Measurements from ENCODE around the gene CD320. TPM values are rescaled to one million over a fixed set of nuclear protein-coding genes. Genes with fewer than 3 reads are reported as not detected.

Gene CD320
- total and polyA plus RNA-seq, 3 experiments from 2014 or later: 58.6 to 97.6 (median 93.7) TPM

GRCh38 chr19:8336072-8336569, 28.0 kb upstream of the CD320 start:
- H3K9me3 Mint-ChIP-seq: no peaks in the 10 kb centered on the region
- no peaks in the 10 kb centered on the region for H3K9me3 ChIP-seq (ENCODE audit: low read length)
- ChIA-PET POLR2A (no interaction called here), CTCF (interaction anchor here (1.0 to 1.3 kb wide), 2 partner anchors 19 to 245 kb away, joined by 3 read pairs; no protein-coding TSS in a partner anchor)
- peaks cover 0 to 2% (median 0%) of the 10 kb centered on the region in 3 donors for H3K36me3 Mint-ChIP-seq
- H3K4me1 ChIP-seq (ENCODE audit: insufficient read depth, low read length): peaks cover 7% of the 10 kb centered on the region
- H3K27ac Mint-ChIP-seq: peak overlapping the region in 1 of 8 donors; percentile 28
- peaks cover 8 to 14% (median 10%) of the 10 kb centered on the region in 3 donors for H3K4me1 Mint-ChIP-seq
- H3K27me3 ChIP-seq (ENCODE audit: insufficient read depth, low read length, poor library complexity, severe bottlenecking): peaks cover 6% of the 10 kb centered on the region
- peaks cover 12 to 22% of the 10 kb centered on the region in 2 donors for H3K27me3 Mint-ChIP-seq
- H3K27ac ChIP-seq (ENCODE audit: low read depth, low read length): no peak overlapping the region
- peak overlapping the region in 6 of 7 donors; percentile 51 to 69 (median 66) for H3K4me3 Mint-ChIP-seq
- H3K36me3 ChIP-seq (ENCODE audit: insufficient read depth, low read length): no peaks in the 10 kb centered on the region
- no peak for DNase-seq
- no peak overlapping the region for H3K4me3 ChIP-seq (ENCODE audit: low read length)

GRCh38 chr19:8335343-8336071, 27.3 kb upstream of the CD320 start:
- H3K4me1 Mint-ChIP-seq: peaks cover 5 to 10% (median 9%) of the 10 kb centered on the region in 3 donors
- Histone ChIP-seq H3K9me3 (ENCODE audit: low read length) (no peaks in the 10 kb centered on the region), H3K4me1 (ENCODE audit: insufficient read depth, low read length) (peaks cover 7% of the 10 kb centered on the region), H3K4me3 (ENCODE audit: low read length) (no peak overlapping the region), H3K27ac (ENCODE audit: low read depth, low read length) (no peak overlapping the region), H3K27me3 (ENCODE audit: insufficient read depth, low read length, poor library complexity, severe bottlenecking) (peaks cover 6% of the 10 kb centered on the region), H3K36me3 (ENCODE audit: insufficient read depth, low read length) (no peaks in the 10 kb centered on the region)
- H3K27ac Mint-ChIP-seq: peak overlapping the region in 1 of 8 donors; percentile 28
- POLR2A ChIA-PET: interaction anchor here (1.1 kb wide), 1 partner anchor 11 kb away, joined by 3 read pairs; no protein-coding TSS in a partner anchor
- H3K36me3 Mint-ChIP-seq: peaks cover 0 to 2% (median 0%) of the 10 kb centered on the region in 3 donors
- peak in 1 of 5 donors; percentile 20 for DNase-seq
- peaks cover 12 to 22% of the 10 kb centered on the region in 2 donors for H3K27me3 Mint-ChIP-seq
- H3K4me3 Mint-ChIP-seq: peak overlapping the region in 5 of 7 donors; percentile 52 to 69 (median 68)
- no peaks in the 10 kb centered on the region for H3K9me3 Mint-ChIP-seq
- CTCF ChIA-PET: interaction anchor here (1.0 to 1.4 kb wide), 4 partner anchors 14 to 246 kb away, joined by 3 to 5 read pairs (median 3); partner anchors contain the start of genes NDUFA7 and RPS28

- H3K27me3 Mint-ChIP-seq: peaks cover 10 to 22% of the 10 kb centered on the region in 2 donors
- DNase-seq: peak in 1 of 5 donors; percentile 20
- ChIA-PET POLR2A (interaction anchor here (1.1 kb wide), 1 partner anchor 10 kb away, joined by 3 read pairs; no protein-coding TSS in a partner anchor), CTCF (interaction anchor here (1.2 to 1.4 kb wide), 3 partner anchors 13 to 20 kb away, joined by 3 to 5 read pairs (median 5); partner anchors contain the start of genes NDUFA7 and RPS28)
- Histone ChIP-seq H3K4me3 (ENCODE audit: low read length) (no peak overlapping the region), H3K27me3 (ENCODE audit: insufficient read depth, low read length, poor library complexity, severe bottlenecking) (peaks cover 6% of the 10 kb centered on the region), H3K36me3 (ENCODE audit: insufficient read depth, low read length) (no peaks in the 10 kb centered on the region), H3K9me3 (ENCODE audit: low read length) (no peaks in the 10 kb centered on the region), H3K27ac (ENCODE audit: low read depth, low read length) (no peak overlapping the region), H3K4me1 (ENCODE audit: insufficient read depth, low read length) (peaks cover 7% of the 10 kb centered on the region)
- no peaks in the 10 kb centered on the region for H3K9me3 Mint-ChIP-seq
- peaks cover 0 to 2% (median 0%) of the 10 kb centered on the region in 3 donors for H3K36me3 Mint-ChIP-seq
- peak overlapping the region in 1 of 7 donors; percentile 28 for H3K4me3 Mint-ChIP-seq
- H3K4me1 Mint-ChIP-seq: peaks cover 5 to 10% (median 9%) of the 10 kb centered on the region in 3 donors
- no peak overlapping the region for H3K27ac Mint-ChIP-seq
Observed at GRCh38 chr19:8334458-8335342, 26.5 kb upstream of the CD320 start.

- H3K27ac ChIP-seq (ENCODE audit: low read depth, low read length): no peak overlapping the region
- H3K27me3 Mint-ChIP-seq: peaks cover 10 to 19% of the 10 kb centered on the region in 2 donors
Observed at GRCh38 chr19:8333767-8334457, 25.8 kb upstream of the CD320 start.

GRCh38 chr19:8332976-8333766, 25.0 kb upstream of the CD320 start:
- no peaks in the 10 kb centered on the region for H3K36me3 ChIP-seq (ENCODE audit: insufficient read depth, low read length)
- DNase-seq: no peak
- no peak overlapping the region for H3K4me3 ChIP-seq (ENCODE audit: low read length)
- H3K4me1 Mint-ChIP-seq: peaks cover 3 to 9% (median 6%) of the 10 kb centered on the region in 3 donors
- H3K27ac ChIP-seq (ENCODE audit: low read depth, low read length): no peak overlapping the region
- H3K9me3 Mint-ChIP-seq: no peaks in the 10 kb centered on the region
- POLR2A ChIA-PET: no interaction called here
- H3K4me1 ChIP-seq (ENCODE audit: insufficient read depth, low read length): peaks cover 7% of the 10 kb centered on the region
- H3K4me3 Mint-ChIP-seq: peak overlapping the region in 2 of 7 donors; percentile 11 to 41
- H3K36me3 Mint-ChIP-seq: no peaks in the 10 kb centered on the region
- H3K27me3 Mint-ChIP-seq: peaks cover 10 to 15% of the 10 kb centered on the region in 2 donors
- no peak overlapping the region for H3K27ac Mint-ChIP-seq
- H3K9me3 ChIP-seq (ENCODE audit: low read length): no peaks in the 10 kb centered on the region
- CTCF ChIA-PET: no interaction called here
- peaks cover 6% of the 10 kb centered on the region for H3K27me3 ChIP-seq (ENCODE audit: insufficient read depth, low read length, poor library complexity, severe bottlenecking)

More at GRCh38 chr19:8333767-8334457, 25.8 kb upstream of the CD320 start:
- CTCF ChIA-PET: interaction anchor here (1.2 to 1.4 kb wide), 3 partner anchors 13 to 21 kb away, joined by 3 to 5 read pairs (median 5); partner anchors contain the start of genes NDUFA7 and RPS28
- Histone ChIP-seq H3K4me3 (ENCODE audit: low read length) (no peak overlapping the region), H3K27me3 (ENCODE audit: insufficient read depth, low read length, poor library complexity, severe bottlenecking) (peaks cover 6% of the 10 kb centered on the region), H3K9me3 (ENCODE audit: low read length) (no peaks in the 10 kb centered on the region), H3K4me1 (ENCODE audit: insufficient read depth, low read length) (peaks cover 7% of the 10 kb centered on the region), H3K36me3 (ENCODE audit: insufficient read depth, low read length) (no peaks in the 10 kb centered on the region)
- DNase-seq: no peak
- Mint-ChIP-seq H3K27ac (no peak overlapping the region), H3K4me3 (peak overlapping the region in 1 of 7 donors; percentile 28), H3K4me1 (peaks cover 4 to 9% (median 8%) of the 10 kb centered on the region in 3 donors), H3K9me3 (no peaks in the 10 kb centered on the region), H3K36me3 (peaks cover 0 to under 1% (median 0%) of the 10 kb centered on the region in 3 donors)
- POLR2A ChIA-PET: no interaction called here

- peaks cover 6% of the 10 kb centered on the region for H3K27me3 ChIP-seq (ENCODE audit: insufficient read depth, low read length, poor library complexity, severe bottlenecking)
- peaks cover 7% of the 10 kb centered on the region for H3K4me1 ChIP-seq (ENCODE audit: insufficient read depth, low read length)
- no peak overlapping the region for H3K4me3 ChIP-seq (ENCODE audit: low read length)
- no peaks in the 10 kb centered on the region for H3K36me3 ChIP-seq (ENCODE audit: insufficient read depth, low read length)
- ChIA-PET POLR2A (no interaction called here), CTCF (no interaction called here)
- H3K4me1 Mint-ChIP-seq: peaks cover 3 to 9% (median 6%) of the 10 kb centered on the region in 3 donors
- no peak for DNase-seq
- H3K36me3 Mint-ChIP-seq: no peaks in the 10 kb centered on the region
- H3K27ac ChIP-seq (ENCODE audit: low read depth, low read length): no peak overlapping the region
- no peaks in the 10 kb centered on the region for H3K9me3 Mint-ChIP-seq
- no peaks in the 10 kb centered on the region for H3K9me3 ChIP-seq (ENCODE audit: low read length)
- H3K4me3 Mint-ChIP-seq: peak overlapping the region in 1 of 7 donors; percentile 13
- H3K27me3 Mint-ChIP-seq: peaks cover 5 to 7% of the 10 kb centered on the region in 2 donors
- H3K27ac Mint-ChIP-seq: no peak overlapping the region
Observed at GRCh38 chr19:8331263-8331845, 23.2 kb upstream of the CD320 start.

Data from CD8-positive, alpha-beta memory T cell (primary cell).